ENCODE measurements around the gene RAB11FIP4. TPM values are rescaled to one million over a fixed set of nuclear protein-coding genes. Genes with fewer than 3 reads are reported as not detected.

The RAB11FIP4 gene
- total RNA-seq, 1 experiment from 2014 or later: 2.8 TPM

GRCh38 chr17:31489295-31490018 lies 98.0 kb downstream of the RAB11FIP4 start:
- peaks cover 18% of the 10 kb centered on the region for H3K4me1 Mint-ChIP-seq (ENCODE audit: insufficient read depth, unreplicated experiment)
- BruUV-seq (replicated peaks): no TSS peak
- ChIA-PET CTCF (interaction anchor here (0.9 to 1.1 kb wide), 4 partner anchors 11 to 52 kb away, joined by 3 to 5 read pairs (median 4); no protein-coding TSS in a partner anchor), POLR2A (interaction anchor here (0.8 to 3.0 kb wide), 2 partner anchors 10 to 26 kb away, joined by 3 to 22 read pairs; no protein-coding TSS in a partner anchor)
- H3K27me3 Mint-ChIP-seq (ENCODE audit: insufficient read depth, unreplicated experiment): no peaks in the 10 kb centered on the region
- DNase-seq (ENCODE audit: unreplicated experiment): no peak
- no peaks in the 10 kb centered on the region for H3K9me3 Mint-ChIP-seq (ENCODE audit: unreplicated experiment)
- peak overlapping the region; percentile 77 for H3K4me3 Mint-ChIP-seq (ENCODE audit: unreplicated experiment)
- H3K36me3 Mint-ChIP-seq (ENCODE audit: insufficient read depth, unreplicated experiment): no peaks in the 10 kb centered on the region
- intact Hi-C loops (cut with micrococcal nuclease): no loop called here
- no peak for TF ChIP-seq CTCF (IDR thresholded peaks at IDR 0.05; ENCODE audit: unreplicated experiment)
- H3K27ac Mint-ChIP-seq (ENCODE audit: low read depth, unreplicated experiment): no peak overlapping the region

DNA sequence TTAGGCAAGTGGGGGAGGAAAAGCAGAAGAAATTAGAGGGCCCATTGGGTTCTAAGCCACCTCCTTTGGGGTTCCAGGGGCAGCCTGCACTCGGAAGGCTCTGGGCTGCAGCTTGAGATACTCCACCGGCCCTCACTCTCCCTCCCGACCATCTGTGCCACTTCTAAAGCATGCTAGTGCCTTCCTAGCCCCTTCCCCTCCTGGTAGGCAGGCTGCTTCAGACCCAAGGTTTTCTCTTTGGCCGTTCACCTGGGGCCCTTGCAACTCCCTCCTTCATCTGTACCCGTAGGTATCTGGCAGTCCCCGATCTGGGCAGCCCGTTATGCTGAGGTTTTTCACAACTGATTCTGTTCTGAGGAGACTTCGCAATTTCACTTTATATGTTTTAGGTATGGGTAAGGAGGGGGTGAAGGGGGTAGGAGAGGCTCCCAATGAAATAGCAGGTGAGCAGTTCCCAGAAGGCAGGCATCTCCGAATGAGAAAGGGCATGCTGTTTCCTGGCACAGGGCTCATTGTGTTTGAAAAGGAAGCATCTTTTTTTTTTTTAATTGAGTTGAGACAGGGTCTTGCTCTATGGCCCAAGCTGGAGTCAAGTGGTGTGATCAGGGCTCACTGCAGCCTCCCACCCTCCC lies 98.7 kb downstream of the RAB11FIP4 start:
- no TSS peak for BruUV-seq (replicated peaks)
- Mint-ChIP-seq H3K4me1 (ENCODE audit: insufficient read depth, unreplicated experiment) (peaks cover 18% of the 10 kb centered on the region), H3K27me3 (ENCODE audit: insufficient read depth, unreplicated experiment) (no peaks in the 10 kb centered on the region), H3K9me3 (ENCODE audit: unreplicated experiment) (no peaks in the 10 kb centered on the region), H3K27ac (ENCODE audit: low read depth, unreplicated experiment) (no peak overlapping the region), H3K36me3 (ENCODE audit: insufficient read depth, unreplicated experiment) (no peaks in the 10 kb centered on the region), H3K4me3 (ENCODE audit: unreplicated experiment) (no peak overlapping the region)
- no peak for DNase-seq (ENCODE audit: unreplicated experiment)
- intact Hi-C loops (cut with micrococcal nuclease): no loop called here
- POLR2A ChIA-PET: interaction anchor here (0.6 to 3.0 kb wide), 3 partner anchors 9 to 10 kb away, joined by 3 to 22 read pairs (median 3); no protein-coding TSS in a partner anchor
- CTCF ChIA-PET: interaction anchor here (0.9 to 1.0 kb wide), 2 partner anchors 10 to 52 kb away, joined by 4 to 5 read pairs; no protein-coding TSS in a partner anchor
- no peak for TF ChIP-seq CTCF (IDR thresholded peaks at IDR 0.05; ENCODE audit: unreplicated experiment)

GRCh38 chr17:31490671-31491375 lies 99.3 kb downstream of the RAB11FIP4 start:
- intact Hi-C loops (cut with micrococcal nuclease): no loop called here
- no peaks in the 10 kb centered on the region for H3K36me3 Mint-ChIP-seq (ENCODE audit: insufficient read depth, unreplicated experiment)
- DNase-seq (ENCODE audit: unreplicated experiment): no peak
- peak overlapping the region; percentile 38 for H3K27ac Mint-ChIP-seq (ENCODE audit: low read depth, unreplicated experiment)
- H3K4me3 Mint-ChIP-seq (ENCODE audit: unreplicated experiment): no peak overlapping the region
- BruUV-seq (replicated peaks): no TSS peak
- peaks cover 18% of the 10 kb centered on the region for H3K4me1 Mint-ChIP-seq (ENCODE audit: insufficient read depth, unreplicated experiment)
- POLR2A ChIA-PET: interaction anchor here (0.6 to 0.7 kb wide), 2 partner anchors 9 kb away, joined by 3 read pairs; no protein-coding TSS in a partner anchor
- no peak for TF ChIP-seq CTCF (IDR thresholded peaks at IDR 0.05; ENCODE audit: unreplicated experiment)
- no peaks in the 10 kb centered on the region for H3K9me3 Mint-ChIP-seq (ENCODE audit: unreplicated experiment)
- no peaks in the 10 kb centered on the region for H3K27me3 Mint-ChIP-seq (ENCODE audit: insufficient read depth, unreplicated experiment)
- CTCF ChIA-PET: interaction anchor here (0.6 kb wide), 1 partner anchor 798 kb away, joined by 3 read pairs; no protein-coding TSS in a partner anchor

All from MCF 10A (cell line).